Osteoblast (primary cell): Measurements from ENCODE around the gene ARFIP1. TPM values are rescaled to one million over a fixed set of nuclear protein-coding genes. Genes with fewer than 3 reads are reported as not detected.
"Not testable (repeated sequence)": the region's sequence is repeated elsewhere in the genome, so short reads cannot be mapped to it uniquely, and the experiment has no call there.

ENCODE experiments used
- DNase-seq: peaks from one replicate; pipeline ENCODE4 v3.0.0; 2011; ENCODE audit warnings: low spot score, mixed read lengths; ENCODE audit not compliant: insufficient read length; ENCODE audit errors: missing footprints
- H2AFZ ChIP-seq: 2 replicates; pipeline ENCODE4 v1.6.0; 2011; ENCODE audit warnings: mild to moderate bottlenecking, low read length
- H3K27ac ChIP-seq: 2 replicates; pipeline ENCODE4 v1.5.1; 2011; ENCODE audit warnings: mild to moderate bottlenecking, low read depth, low read length, moderate library complexity
- H3K27me3 ChIP-seq: 2 replicates; pipeline ENCODE4 v1.6.0; 2012; ENCODE audit warnings: mild to moderate bottlenecking, control low read depth, inconsistent platforms, low read length, moderate library complexity; ENCODE audit not compliant: insufficient read depth
- H3K36me3 ChIP-seq: 2 replicates; pipeline ENCODE4 v1.5.1; 2011; ENCODE audit warnings: mild to moderate bottlenecking, low read length, control low read depth, moderate library complexity; ENCODE audit not compliant: insufficient read depth
- H3K4me1 ChIP-seq: 2 replicates; pipeline ENCODE4 v1.5.1; 2011; ENCODE audit warnings: mild to moderate bottlenecking, low read length, control low read depth, moderate library complexity; ENCODE audit not compliant: insufficient read depth
- H3K4me2 ChIP-seq: 2 replicates; pipeline ENCODE4 v1.6.0; 2011; ENCODE audit warnings: mild to moderate bottlenecking, low read length; ENCODE audit not compliant: insufficient read depth
- H3K4me3 ChIP-seq: fragments of 200-600 bp; sonication (generic); 3 replicates; pipeline ENCODE4 v1.5.1; 2012; ENCODE audit warnings: mild to moderate bottlenecking, low read length, inconsistent platforms; ENCODE audit not compliant: insufficient read depth
- H3K79me2 ChIP-seq: 2 replicates; pipeline ENCODE4 v1.6.0; 2012; ENCODE audit warnings: mild to moderate bottlenecking, low read length, control low read depth, inconsistent platforms; ENCODE audit not compliant: insufficient read depth
- H3K9me3 ChIP-seq: 2 replicates; pipeline ENCODE4 v1.5.1; 2011; ENCODE audit warnings: low read depth, low read length, control low read depth
- H4K20me1 ChIP-seq: 2 replicates; pipeline ENCODE4 v1.6.0; 2012; ENCODE audit warnings: mild to moderate bottlenecking, low read length, control low read depth; ENCODE audit not compliant: insufficient read depth
- total RNA-seq: library from RNA; depleted of rRNA; stranded (reverse); fragments of >200 nt; gene quantifications from 2 replicates; pipeline ENCODE4 v1.2.3, GENCODE V29; 2012
- TF ChIP-seq, protein P1 (sequence below): IDR thresholded peaks from 2 replicates; pipeline ENCODE4 v1.5.1; 2011; ENCODE audit warnings: mild to moderate bottlenecking, low read depth, low read length, moderate library complexity; ENCODE audit errors: extremely low read depth

Gene ARFIP1
- total RNA-seq, 1 donor: 38.7 TPM

DNA sequence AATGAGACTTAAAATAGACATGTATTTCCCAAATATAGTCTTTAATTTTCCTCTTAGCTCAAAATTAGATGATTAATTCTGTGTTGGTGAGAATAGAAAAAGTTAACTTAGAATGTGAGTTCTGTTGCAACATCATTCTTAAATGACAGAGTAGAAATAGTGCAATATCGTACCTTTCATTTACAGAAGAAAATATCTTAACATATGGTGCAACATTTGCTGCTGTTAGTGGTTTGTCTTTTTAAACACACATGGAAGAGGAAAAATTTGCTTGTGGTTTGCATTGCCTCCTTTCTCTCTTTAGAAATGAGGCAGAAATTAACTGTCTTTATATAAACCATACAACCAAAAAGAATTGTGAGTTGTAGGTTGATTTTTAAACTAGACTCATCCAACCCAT, 117.1 kb downstream of the ARFIP1 start:
- no peaks in the 10 kb centered on the region for H3K9me3 ChIP-seq
- H3K27ac ChIP-seq: no peak overlapping the region
- H3K4me2 ChIP-seq: no peak overlapping the region
- H3K4me3 ChIP-seq: no peak overlapping the region
- peak; percentile 32 for DNase-seq
- peaks cover 9% of the 10 kb centered on the region for H3K4me1 ChIP-seq
- TF ChIP-seq, protein P1, sequence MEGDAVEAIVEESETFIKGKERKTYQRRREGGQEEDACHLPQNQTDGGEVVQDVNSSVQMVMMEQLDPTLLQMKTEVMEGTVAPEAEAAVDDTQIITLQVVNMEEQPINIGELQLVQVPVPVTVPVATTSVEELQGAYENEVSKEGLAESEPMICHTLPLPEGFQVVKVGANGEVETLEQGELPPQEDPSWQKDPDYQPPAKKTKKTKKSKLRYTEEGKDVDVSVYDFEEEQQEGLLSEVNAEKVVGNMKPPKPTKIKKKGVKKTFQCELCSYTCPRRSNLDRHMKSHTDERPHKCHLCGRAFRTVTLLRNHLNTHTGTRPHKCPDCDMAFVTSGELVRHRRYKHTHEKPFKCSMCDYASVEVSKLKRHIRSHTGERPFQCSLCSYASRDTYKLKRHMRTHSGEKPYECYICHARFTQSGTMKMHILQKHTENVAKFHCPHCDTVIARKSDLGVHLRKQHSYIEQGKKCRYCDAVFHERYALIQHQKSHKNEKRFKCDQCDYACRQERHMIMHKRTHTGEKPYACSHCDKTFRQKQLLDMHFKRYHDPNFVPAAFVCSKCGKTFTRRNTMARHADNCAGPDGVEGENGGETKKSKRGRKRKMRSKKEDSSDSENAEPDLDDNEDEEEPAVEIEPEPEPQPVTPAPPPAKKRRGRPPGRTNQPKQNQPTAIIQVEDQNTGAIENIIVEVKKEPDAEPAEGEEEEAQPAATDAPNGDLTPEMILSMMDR: no peak
- H3K27me3 ChIP-seq: no peaks in the 10 kb centered on the region
- no peak overlapping the region for H2AFZ ChIP-seq
- no peaks in the 10 kb centered on the region for H3K79me2 ChIP-seq
- no peaks in the 10 kb centered on the region for H4K20me1 ChIP-seq
- no peaks in the 10 kb centered on the region for H3K36me3 ChIP-seq

DNA sequence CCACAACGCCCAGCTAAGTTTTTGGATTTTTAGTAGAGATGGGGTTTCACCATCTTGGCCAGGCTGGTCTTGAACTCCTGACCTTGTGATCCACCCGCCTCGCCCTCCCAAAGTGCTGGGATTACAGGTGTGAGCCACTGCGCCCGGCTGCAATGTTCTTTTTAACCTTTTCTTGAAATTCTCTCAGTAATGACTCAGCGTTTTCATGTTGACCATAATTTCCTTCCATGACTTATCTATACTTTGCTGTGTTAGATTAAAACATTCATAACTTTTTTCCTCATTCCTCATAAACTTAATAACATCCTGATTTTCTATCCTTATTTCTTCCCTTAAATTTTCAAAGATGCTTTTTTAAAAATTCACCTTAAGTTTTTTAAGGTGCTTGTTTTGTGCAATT, 118.4 kb downstream of the ARFIP1 start:
- not testable (repeated sequence) for DNase-seq, H3K27me3 ChIP-seq, H2AFZ ChIP-seq

DNA sequence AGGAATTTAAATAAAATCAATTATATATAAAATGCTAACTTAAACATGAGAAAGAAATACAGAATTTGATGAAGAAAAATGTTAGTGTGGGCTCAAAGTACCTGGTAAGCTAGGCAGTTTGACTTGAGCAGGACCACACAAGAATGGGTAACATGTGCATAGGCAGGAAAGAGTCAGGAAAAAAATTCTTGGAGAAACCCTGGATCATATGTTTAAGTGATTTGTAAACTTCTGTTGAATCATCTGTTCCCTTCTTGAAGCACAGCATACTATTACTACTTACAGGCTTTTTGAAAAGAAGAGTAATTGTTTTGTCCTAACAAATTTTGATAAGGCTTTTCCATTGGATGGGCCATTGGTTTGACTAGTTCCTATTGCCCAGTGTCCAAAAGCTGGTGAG, 118.9 kb downstream of the ARFIP1 start:
- Histone ChIP-seq H2AFZ (no peak overlapping the region), H3K4me1 (peaks cover 9% of the 10 kb centered on the region), H3K4me3 (no peak overlapping the region), H3K9me3 (no peaks in the 10 kb centered on the region), H3K27ac (no peak overlapping the region), H3K36me3 (no peaks in the 10 kb centered on the region), H4K20me1 (no peaks in the 10 kb centered on the region), H3K4me2 (no peak overlapping the region), H3K27me3 (no peaks in the 10 kb centered on the region), H3K79me2 (no peaks in the 10 kb centered on the region)
- TF ChIP-seq, protein P1: no peak
- no peak for DNase-seq

More for the DNA sequence above, 118.4 kb downstream of the ARFIP1 start:
- not testable (repeated sequence) for H3K4me1 ChIP-seq, H3K4me2 ChIP-seq, H3K27ac ChIP-seq, H4K20me1 ChIP-seq, H3K36me3 ChIP-seq, H3K9me3 ChIP-seq, H3K4me3 ChIP-seq, H3K79me2 ChIP-seq

DNA sequence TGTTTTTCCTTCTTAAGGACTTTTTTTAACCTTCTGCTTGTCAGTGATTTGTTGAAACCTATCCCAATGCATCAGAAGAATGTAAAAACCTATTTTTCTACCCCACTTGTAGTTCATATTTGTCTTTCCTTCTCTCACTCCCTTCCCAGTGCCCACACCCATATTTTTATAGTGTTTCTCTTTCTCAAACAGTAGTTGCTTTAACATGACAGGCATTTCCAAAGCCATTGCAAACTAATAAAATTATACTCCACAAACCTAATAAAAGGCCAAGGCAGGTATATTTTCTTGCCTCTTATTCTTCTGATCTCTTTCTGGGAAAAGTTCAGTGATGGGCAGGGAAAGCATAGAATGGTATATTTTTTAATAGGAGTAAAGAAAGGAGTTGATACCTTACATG, 120.6 kb downstream of the ARFIP1 start:
- Histone ChIP-seq H3K9me3 (no peaks in the 10 kb centered on the region), H3K27me3 (no peaks in the 10 kb centered on the region), H3K4me3 (no peak overlapping the region), H3K79me2 (no peaks in the 10 kb centered on the region), H2AFZ (no peak overlapping the region), H3K4me2 (no peak overlapping the region), H3K36me3 (no peaks in the 10 kb centered on the region), H4K20me1 (no peaks in the 10 kb centered on the region), H3K4me1 (no peaks in the 10 kb centered on the region), H3K27ac (no peak overlapping the region)
- TF ChIP-seq, protein P1: no peak
- no peak for DNase-seq

DNA sequence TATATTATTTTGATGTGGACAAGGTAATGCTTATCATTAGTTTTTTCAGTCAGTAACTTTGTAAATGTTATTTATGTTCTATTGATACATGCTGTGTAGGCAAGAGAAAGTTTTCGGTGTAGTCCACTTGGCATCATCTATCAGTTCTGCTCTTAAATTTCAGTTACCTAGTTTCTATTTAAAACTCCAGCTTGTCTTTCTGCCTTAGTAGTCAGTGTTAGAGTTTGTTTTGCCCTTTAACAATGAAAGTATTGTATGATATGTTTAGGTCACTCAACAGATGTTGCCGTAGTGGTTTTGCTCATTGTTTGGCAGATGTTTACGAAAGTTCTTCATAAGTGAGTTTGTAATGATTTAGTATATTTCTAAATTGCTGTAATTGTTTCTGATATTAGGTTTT, 121.5 kb downstream of the ARFIP1 start:
- H4K20me1 ChIP-seq: no peaks in the 10 kb centered on the region

More for the DNA sequence above, 121.5 kb downstream of the ARFIP1 start:
- no peaks in the 10 kb centered on the region for H3K36me3 ChIP-seq
- H3K79me2 ChIP-seq: no peaks in the 10 kb centered on the region
- H3K27me3 ChIP-seq: no peaks in the 10 kb centered on the region
- H3K27ac ChIP-seq: no peak overlapping the region
- TF ChIP-seq, protein P1: no peak
- no peak overlapping the region for H3K4me2 ChIP-seq
- no peaks in the 10 kb centered on the region for H3K4me1 ChIP-seq
- no peak overlapping the region for H2AFZ ChIP-seq
- H3K4me3 ChIP-seq: no peak overlapping the region
- DNase-seq: no peak
- H3K9me3 ChIP-seq: no peaks in the 10 kb centered on the region
